Liver (tissue), 9 donors: ENCODE measurements around the gene SLC2A8. TPM values are rescaled to one million over a fixed set of nuclear protein-coding genes. Genes with fewer than 3 reads are reported as not detected.

ENCODE experiments used
- DNase-seq: peaks from one replicate; pipeline ENCODE4 v3.0.0-alpha.2; 2017; ENCODE audit warnings: low spot score
- H3K27ac ChIP-seq, 2 donors: one replicate each; pipeline ENCODE4 v1.7.0; 2013; ENCODE audit warnings: inconsistent platforms in 2 of 2, low read length in 2 of 2, control low read depth in 1 of 2, low read depth in 1 of 2, mild to moderate bottlenecking in 1 of 2
- H3K27me3 ChIP-seq, 4 donors: one replicate each; pipeline versions ENCODE4 v1.6.1 to v1.7.0; 2013; ENCODE audit warnings: low read length in 3 of 4, inconsistent platforms in 1 of 4, mild to moderate bottlenecking in 1 of 4, moderate library complexity in 1 of 4; ENCODE audit not compliant: control insufficient read depth in 4 of 4, insufficient read depth in 4 of 4
- H3K36me3 ChIP-seq, 4 donors: one replicate each; pipeline versions ENCODE4 v1.6.1 to v1.7.0; 2013; ENCODE audit warnings: low read length in 3 of 4, mild to moderate bottlenecking in 3 of 4, low read depth in 1 of 4, moderate library complexity in 1 of 4; ENCODE audit not compliant: control insufficient read depth in 4 of 4, insufficient read depth in 3 of 4
- H3K4me1 ChIP-seq, 4 donors: one replicate each; pipeline versions ENCODE4 v1.6.1 to v1.7.0; 2013; ENCODE audit warnings: low read length in 3 of 4, mild to moderate bottlenecking in 3 of 4, moderate library complexity in 1 of 4; ENCODE audit not compliant: control insufficient read depth in 4 of 4, insufficient read depth in 4 of 4
- H3K4me3 ChIP-seq, 3 donors: one replicate each; pipeline versions ENCODE4 v1.6.1 to v1.7.0; 2013; ENCODE audit warnings: low read length in 3 of 3, control low read depth in 1 of 3, low read depth in 1 of 3, mild to moderate bottlenecking in 1 of 3
- H3K9ac ChIP-seq, 2 donors: one replicate each; pipeline ENCODE4 v1.7.0; 2013; ENCODE audit warnings: low read length in 2 of 2, mild to moderate bottlenecking in 2 of 2, moderate library complexity in 2 of 2, control low read depth in 1 of 2, low read depth in 1 of 2
- H3K9me3 ChIP-seq, 4 donors: one replicate each; pipeline versions ENCODE4 v1.6.1 to v1.7.0; 2013; ENCODE audit warnings: low read length in 3 of 4; ENCODE audit not compliant: control insufficient read depth in 4 of 4
- EGR1 ChIP-seq, 2 donors: IDR thresholded peaks; 2 replicates each; pipeline ENCODE4 v1.6.1; 2016 to 2018; ENCODE audit warnings: antibody characterized with exemption in 2 of 2, low read depth in 2 of 2
- FOXA1 ChIP-seq: IDR thresholded peaks from 2 replicates; pipeline ENCODE4 v1.6.1; 2016; ENCODE audit warnings: antibody characterized with exemption
- FOXA2 ChIP-seq: IDR thresholded peaks from 2 replicates; pipeline ENCODE4 v1.6.1; 2016; ENCODE audit warnings: antibody characterized with exemption
- GABPA ChIP-seq, 2 donors: IDR thresholded peaks in 1 of 2; conservative IDR thresholded peaks in 1 of 2; 2 replicates each; pipeline ENCODE4 v1.6.1; 2016; ENCODE audit warnings: antibody characterized with exemption in 2 of 2, mild to moderate bottlenecking in 1 of 2, moderate library complexity in 1 of 2
- HNF4A ChIP-seq, 2 donors: conservative IDR thresholded peaks; 2 replicates each; pipeline ENCODE4 v1.6.1; 2016; ENCODE audit warnings: antibody characterized with exemption in 2 of 2, mild to moderate bottlenecking in 2 of 2
- HNF4G ChIP-seq: IDR thresholded peaks from 2 replicates; pipeline ENCODE4 v1.6.1; 2016; ENCODE audit warnings: antibody characterized with exemption
- JUND ChIP-seq, 2 donors: IDR thresholded peaks; 2 replicates each; pipeline ENCODE4 v1.6.1; 2016; ENCODE audit warnings: antibody characterized with exemption in 2 of 2
- MAX ChIP-seq: IDR thresholded peaks from 2 replicates; pipeline ENCODE4 v1.6.1; 2016; ENCODE audit warnings: antibody characterized with exemption
- NR2F2 ChIP-seq: IDR thresholded peaks from 2 replicates; pipeline ENCODE4 v1.6.1; 2016; ENCODE audit warnings: antibody characterized with exemption
- RAD21 ChIP-seq, 2 donors: IDR thresholded peaks; 2 replicates each; pipeline ENCODE4 v1.6.1; 2016; ENCODE audit warnings: antibody characterized with exemption in 2 of 2, mild to moderate bottlenecking in 2 of 2
- REST ChIP-seq: IDR thresholded peaks from 2 replicates; pipeline ENCODE4 v1.6.1; 2016; ENCODE audit warnings: antibody characterized with exemption, mild to moderate bottlenecking
- RXRA ChIP-seq, 2 donors: IDR thresholded peaks; 2 replicates each; pipeline ENCODE4 v1.6.1; 2017 to 2018; ENCODE audit warnings: antibody characterized with exemption in 2 of 2, mild to moderate bottlenecking in 1 of 2
- SP1 ChIP-seq: IDR thresholded peaks from 2 replicates; pipeline ENCODE4 v1.6.1; 2018; ENCODE audit warnings: antibody characterized with exemption, mild to moderate bottlenecking
- TAF1 ChIP-seq: conservative IDR thresholded peaks from 2 replicates; pipeline ENCODE4 v1.6.1; 2016; ENCODE audit warnings: antibody characterized with exemption, mild to moderate bottlenecking
- YY1 ChIP-seq: IDR thresholded peaks from 2 replicates; pipeline ENCODE4 v1.6.1; 2016; ENCODE audit warnings: antibody characterized with exemption, mild to moderate bottlenecking
- WGBS: extraction: QIAGEN DNeasy Blood & Tissue Kit; methylation state at CpG from one replicate; pipeline ENCODE4 v1.1.7; 2013; 5-methylcytosine and 5-hydroxymethylcytosine counted together
- polyA plus RNA-seq, 2 donors: library from polyadenylated mRNA; stranded (reverse) in 1 of 2; unstranded in 1 of 2; fragments of 200-250 nt in 1 of 2; fragments of >200 nt in 1 of 2; fragmentation: Nextera tagmentation in 1 of 2; extraction: Ambion mirVana in 1 of 2; gene quantifications; one replicate each; pipeline versions ENCODE4 v1.2.1 to v1.2.3, GENCODE V29; 2013 to 2015
- total RNA-seq, 2 donors: library from RNA; depleted of rRNA; stranded (reverse); fragments of >200 nt; gene quantifications; one replicate each; pipeline ENCODE4 v1.2.3, GENCODE V29; 2014
- TF ChIP-seq, protein P1 (sequence below): IDR thresholded peaks from 2 replicates; pipeline ENCODE4 v1.6.1; 2016; ENCODE audit warnings: antibody characterized with exemption
- TF ChIP-seq, protein P2 (sequence below): fragments of 150-350 bp; IDR thresholded peaks from 2 replicates; pipeline ENCODE4 v1.5.1; 2017; ENCODE audit warnings: improper control_type of control experiment, low read depth, low read length; ENCODE audit not compliant: missing input control
- TF ChIP-seq, protein P3 (sequence below): IDR thresholded peaks from 2 replicates; pipeline ENCODE4 v1.6.1; 2016; ENCODE audit warnings: antibody characterized with exemption
- donor health status: healthy.
- donor health status: healthy.
- donor health status: healthy.
- donor health status: healthy.
- donor health status: healthy.

Gene SLC2A8
- total and polyA plus RNA-seq, 4 donors = 10.9 to 24.5 (median 19.9) TPM

DNA sequence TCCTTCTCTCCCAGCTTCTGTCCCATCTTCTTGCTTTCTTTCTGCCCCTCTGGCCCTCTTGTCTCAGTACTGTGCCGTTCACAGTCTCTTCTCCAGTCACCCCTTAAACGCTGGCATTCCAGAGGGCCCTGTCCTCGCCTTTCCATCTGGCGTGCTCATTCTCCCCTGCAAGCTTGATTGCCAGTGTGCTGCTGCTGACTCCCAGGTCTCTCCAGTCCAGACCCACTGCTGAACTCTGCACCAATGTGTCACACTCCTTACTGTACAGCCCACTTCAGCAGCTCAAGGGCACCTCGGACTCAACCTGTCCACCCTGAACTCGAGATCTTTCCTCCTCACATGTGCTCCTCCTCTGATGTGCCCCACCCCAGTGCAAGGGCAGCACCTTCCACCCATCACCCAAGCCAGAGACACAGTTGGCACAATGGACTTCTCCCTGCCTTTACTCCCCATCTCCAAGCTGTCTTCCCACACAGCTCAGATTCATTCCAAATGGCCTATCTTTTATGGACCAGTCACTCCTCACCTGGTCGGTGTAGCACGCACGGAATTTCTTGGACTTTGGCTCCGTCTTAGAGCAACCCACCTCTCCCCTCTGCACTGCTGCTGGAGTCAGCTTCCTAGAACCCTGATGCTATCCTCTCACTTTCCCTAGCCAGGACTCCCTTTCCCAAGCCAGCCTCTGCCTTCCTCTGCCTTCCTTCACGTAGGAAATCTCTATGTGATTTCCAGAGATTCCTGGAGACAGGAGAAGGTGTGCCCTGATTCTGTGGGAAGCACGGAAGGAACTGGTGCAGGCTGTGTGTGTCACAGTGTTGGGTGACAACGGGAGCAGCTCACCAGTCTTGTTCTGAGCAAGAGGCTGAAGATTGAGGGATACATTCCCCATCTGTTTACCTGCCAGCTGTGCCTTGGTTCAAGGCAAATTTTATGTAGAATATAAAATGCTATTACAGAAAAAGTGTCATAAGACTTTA is 26.0 kb upstream of the SLC2A8 start:
- Histone ChIP-seq H3K4me1 (no peaks in the 10 kb centered on the region), H3K27ac (no peak overlapping the region), H3K27me3 (no peaks in the 10 kb centered on the region), H3K9ac (no peak overlapping the region), H3K36me3 (no peaks in the 10 kb centered on the region), H3K9me3 (no peaks in the 10 kb centered on the region), H3K4me3 (no peak overlapping the region)
- no peak for DNase-seq
- TF ChIP-seq, protein P1, sequence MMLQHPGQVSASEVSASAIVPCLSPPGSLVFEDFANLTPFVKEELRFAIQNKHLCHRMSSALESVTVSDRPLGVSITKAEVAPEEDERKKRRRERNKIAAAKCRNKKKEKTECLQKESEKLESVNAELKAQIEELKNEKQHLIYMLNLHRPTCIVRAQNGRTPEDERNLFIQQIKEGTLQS = no peak
- TF ChIP-seq FOXA2 (no peak), SP1 (no peak), TAF1 (no peak), JUND (IDR thresholded peaks at IDR 0.05) (no peak), MAX (no peak), NR2F2 (no peak), EGR1 (IDR thresholded peaks at IDR 0.05; ENCODE audit: low read depth in 2 of 2) (no peak), YY1 (no peak), RAD21 (IDR thresholded peaks at IDR 0.05) (no peak), HNF4G (no peak), GABPA (IDR thresholded peaks at IDR 0.05 in 1 of 2, conservative IDR thresholded peaks at IDR 0.05 in 1 of 2) (no peak), HNF4A (conservative IDR thresholded peaks at IDR 0.05) (no peak)
- WGBS = 87% methylated on average over 13 of the region's 13 CpGs

DNA sequence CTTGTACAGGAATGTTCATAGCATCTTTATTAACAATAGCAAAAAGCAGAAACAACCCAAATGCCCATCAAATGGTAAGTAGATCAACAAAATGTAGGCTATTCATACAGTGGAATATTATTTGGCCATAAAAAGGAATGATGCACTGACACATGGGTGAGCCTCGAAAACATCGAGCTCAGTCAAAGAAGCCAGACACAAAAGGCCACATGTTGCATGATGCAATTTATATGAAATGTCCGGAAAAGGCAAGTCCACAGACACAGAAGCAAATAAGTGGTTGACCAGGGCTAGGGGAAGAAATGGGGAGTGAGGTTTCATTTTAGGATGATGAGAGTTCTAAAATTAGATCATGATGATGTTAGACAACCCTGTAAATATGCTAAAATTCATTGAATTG is 16.5 kb upstream of the SLC2A8 start:
- Histone ChIP-seq H3K9me3 (no peaks in the 10 kb centered on the region), H3K36me3 (no peaks in the 10 kb centered on the region), H3K9ac (no peak overlapping the region), H3K27me3 (no peaks in the 10 kb centered on the region), H3K27ac (no peak overlapping the region), H3K4me1 (no peaks in the 10 kb centered on the region), H3K4me3 (no peak overlapping the region)
- TF ChIP-seq, protein P2, sequence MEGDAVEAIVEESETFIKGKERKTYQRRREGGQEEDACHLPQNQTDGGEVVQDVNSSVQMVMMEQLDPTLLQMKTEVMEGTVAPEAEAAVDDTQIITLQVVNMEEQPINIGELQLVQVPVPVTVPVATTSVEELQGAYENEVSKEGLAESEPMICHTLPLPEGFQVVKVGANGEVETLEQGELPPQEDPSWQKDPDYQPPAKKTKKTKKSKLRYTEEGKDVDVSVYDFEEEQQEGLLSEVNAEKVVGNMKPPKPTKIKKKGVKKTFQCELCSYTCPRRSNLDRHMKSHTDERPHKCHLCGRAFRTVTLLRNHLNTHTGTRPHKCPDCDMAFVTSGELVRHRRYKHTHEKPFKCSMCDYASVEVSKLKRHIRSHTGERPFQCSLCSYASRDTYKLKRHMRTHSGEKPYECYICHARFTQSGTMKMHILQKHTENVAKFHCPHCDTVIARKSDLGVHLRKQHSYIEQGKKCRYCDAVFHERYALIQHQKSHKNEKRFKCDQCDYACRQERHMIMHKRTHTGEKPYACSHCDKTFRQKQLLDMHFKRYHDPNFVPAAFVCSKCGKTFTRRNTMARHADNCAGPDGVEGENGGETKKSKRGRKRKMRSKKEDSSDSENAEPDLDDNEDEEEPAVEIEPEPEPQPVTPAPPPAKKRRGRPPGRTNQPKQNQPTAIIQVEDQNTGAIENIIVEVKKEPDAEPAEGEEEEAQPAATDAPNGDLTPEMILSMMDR = no peak
- TF ChIP-seq, protein P3, sequence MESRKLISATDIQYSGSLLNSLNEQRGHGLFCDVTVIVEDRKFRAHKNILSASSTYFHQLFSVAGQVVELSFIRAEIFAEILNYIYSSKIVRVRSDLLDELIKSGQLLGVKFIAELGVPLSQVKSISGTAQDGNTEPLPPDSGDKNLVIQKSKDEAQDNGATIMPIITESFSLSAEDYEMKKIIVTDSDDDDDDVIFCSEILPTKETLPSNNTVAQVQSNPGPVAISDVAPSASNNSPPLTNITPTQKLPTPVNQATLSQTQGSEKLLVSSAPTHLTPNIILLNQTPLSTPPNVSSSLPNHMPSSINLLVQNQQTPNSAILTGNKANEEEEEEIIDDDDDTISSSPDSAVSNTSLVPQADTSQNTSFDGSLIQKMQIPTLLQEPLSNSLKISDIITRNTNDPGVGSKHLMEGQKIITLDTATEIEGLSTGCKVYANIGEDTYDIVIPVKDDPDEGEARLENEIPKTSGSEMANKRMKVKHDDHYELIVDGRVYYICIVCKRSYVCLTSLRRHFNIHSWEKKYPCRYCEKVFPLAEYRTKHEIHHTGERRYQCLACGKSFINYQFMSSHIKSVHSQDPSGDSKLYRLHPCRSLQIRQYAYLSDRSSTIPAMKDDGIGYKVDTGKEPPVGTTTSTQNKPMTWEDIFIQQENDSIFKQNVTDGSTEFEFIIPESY = no peak
- TF ChIP-seq EGR1 (IDR thresholded peaks at IDR 0.05; ENCODE audit: low read depth in 2 of 2) (no peak), YY1 (no peak), HNF4G (no peak), MAX (no peak), HNF4A (conservative IDR thresholded peaks at IDR 0.05) (no peak), RXRA (IDR thresholded peaks at IDR 0.05) (no peak), JUND (IDR thresholded peaks at IDR 0.05) (no peak), NR2F2 (no peak), GABPA (IDR thresholded peaks at IDR 0.05 in 1 of 2, conservative IDR thresholded peaks at IDR 0.05 in 1 of 2) (no peak), TAF1 (no peak), SP1 (no peak), REST (no peak), FOXA1 (no peak), FOXA2 (no peak), RAD21 (IDR thresholded peaks at IDR 0.05) (no peak)
- TF ChIP-seq, protein P1 = no peak
- WGBS = 95% methylated on average over 3 of the region's 3 CpGs
- DNase-seq = no peak
